Glutamatergic neuron (in vitro differentiated cells): ENCODE measurements around the gene KCNJ12. TPM values are rescaled to one million over a fixed set of nuclear protein-coding genes. Genes with fewer than 3 reads are reported as not detected.

Experiments used
- DNase-seq: peaks from one replicate; pipeline ENCODE4 v3.0.0; 2022
- H3K27ac Mint-ChIP-seq: one replicate; pipeline ENCODE4 v1.8.0; 2020; ENCODE audit warnings: mild to moderate bottlenecking, mixed read lengths, inconsistent platforms; ENCODE audit not compliant: unreplicated experiment
- H3K27me3 Mint-ChIP-seq: one replicate; pipeline ENCODE4 v1.8.0; 2020; ENCODE audit warnings: mild to moderate bottlenecking, moderate library complexity, mixed read lengths, inconsistent platforms; ENCODE audit not compliant: unreplicated experiment
- H3K36me3 Mint-ChIP-seq: one replicate; pipeline ENCODE4 v1.8.0; 2020; ENCODE audit warnings: mild to moderate bottlenecking, mixed read lengths, inconsistent platforms; ENCODE audit not compliant: unreplicated experiment
- H3K4me1 Mint-ChIP-seq: one replicate; pipeline ENCODE4 v1.8.0; 2020; ENCODE audit warnings: mild to moderate bottlenecking, low read depth, mixed read lengths, inconsistent platforms; ENCODE audit not compliant: unreplicated experiment
- H3K4me3 Mint-ChIP-seq: one replicate; pipeline ENCODE4 v1.8.0; 2020; ENCODE audit warnings: mild to moderate bottlenecking, mixed read lengths, inconsistent platforms; ENCODE audit not compliant: unreplicated experiment
- H3K9me3 Mint-ChIP-seq: one replicate; pipeline ENCODE4 v1.8.0; 2020; ENCODE audit warnings: mild to moderate bottlenecking, moderate library complexity, mixed read lengths, inconsistent platforms; ENCODE audit not compliant: unreplicated experiment
- CTCF ChIP-seq: fragments of 200-600 bp; sonication (generic); IDR thresholded peaks from one replicate; pipeline ENCODE4 v1.5.0; 2021; ENCODE audit not compliant: partially characterized antibody, unreplicated experiment
- total RNA-seq: library from RNA; stranded (reverse); fragmentation: NEBNext Ultra II Directional; extraction: Animal tissue kit (Norgen Biotek cat#: 25700); gene quantifications from one replicate; pipeline ENCODE4 v1.2.1, GENCODE V29; 2021; ENCODE audit not compliant: unreplicated experiment

The KCNJ12 gene
- total RNA-seq, 1 donor from 2014 or later, result 9.6 TPM

DNA sequence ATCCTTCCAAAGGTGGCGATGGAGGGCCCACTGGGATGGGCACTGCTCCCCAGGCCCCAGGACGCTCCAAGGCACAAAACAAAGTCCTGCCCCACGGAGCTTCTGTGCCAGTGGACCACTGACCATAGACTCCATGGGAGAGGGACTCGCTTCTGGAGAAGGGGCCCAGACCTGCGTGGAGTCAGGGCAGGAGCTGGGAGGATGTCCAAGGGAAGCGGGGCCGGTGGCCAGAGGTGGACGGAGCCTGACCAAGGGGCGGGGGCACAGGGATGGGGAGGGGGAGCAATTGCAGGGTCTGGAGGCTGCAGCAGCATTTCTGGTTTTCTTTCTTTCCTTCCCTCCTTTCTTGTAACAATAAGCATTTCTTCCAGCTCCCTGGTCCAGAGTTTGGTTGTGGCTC lies 14.1 kb downstream of the KCNJ12 start:
- Mint-ChIP-seq H3K4me1 (peaks cover 14% of the 10 kb centered on the region), H3K36me3 (no peaks in the 10 kb centered on the region), H3K27me3 (peaks cover 7% of the 10 kb centered on the region), H3K9me3 (peaks cover 2% of the 10 kb centered on the region), H3K4me3 (no peak overlapping the region), H3K27ac (no peak overlapping the region)
- DNase-seq, result no peak
- no peak for TF ChIP-seq CTCF

DNA sequence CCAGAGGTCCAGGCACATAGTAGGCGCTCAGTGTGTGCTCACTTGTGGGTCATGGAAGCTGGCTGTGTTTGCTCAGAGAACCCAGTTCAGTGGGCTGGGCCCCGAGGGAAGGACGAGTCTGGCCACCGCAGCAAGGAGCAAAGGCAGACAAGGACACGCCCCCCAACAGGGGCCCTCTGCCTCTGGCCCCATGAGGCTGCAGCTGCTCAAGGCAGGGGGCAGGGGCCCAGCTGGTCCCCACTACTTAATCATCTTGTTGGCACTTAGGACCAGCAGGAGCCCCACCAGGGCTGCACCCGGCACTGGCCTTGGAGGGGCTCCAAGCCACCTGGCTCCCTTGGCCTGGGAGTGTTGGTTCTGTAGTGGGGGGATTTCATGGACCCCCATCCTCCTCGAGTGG lies 16.1 kb downstream of the KCNJ12 start:
- Mint-ChIP-seq H3K36me3 (no peaks in the 10 kb centered on the region), H3K27me3 (peaks cover 7% of the 10 kb centered on the region), H3K4me1 (peaks cover 18% of the 10 kb centered on the region), H3K9me3 (peaks cover 4% of the 10 kb centered on the region), H3K27ac (no peak overlapping the region), H3K4me3 (no peak overlapping the region)
- TF ChIP-seq CTCF, result no peak
- DNase-seq, result no peak

DNA sequence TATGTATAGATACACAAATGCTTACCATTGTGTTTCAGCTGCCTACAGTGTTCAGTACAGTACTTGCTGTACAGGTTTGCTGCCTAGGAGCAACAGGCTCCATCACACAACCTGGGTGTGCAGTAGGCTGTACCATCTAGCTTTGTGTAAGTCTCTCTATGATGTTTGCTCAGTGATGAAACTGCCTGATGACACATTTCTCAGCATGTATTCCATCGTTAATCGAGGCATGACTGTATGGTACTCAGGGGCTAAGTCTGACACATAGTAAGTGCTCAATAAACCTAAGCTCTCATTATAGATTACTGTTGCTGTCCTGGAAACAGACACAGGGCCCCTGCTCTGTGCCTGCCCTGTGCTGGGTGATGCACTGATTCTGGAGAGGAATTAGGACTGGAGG lies 18.1 kb downstream of the KCNJ12 start:
- H3K4me3 Mint-ChIP-seq, result no peak overlapping the region
- H3K4me1 Mint-ChIP-seq, result peaks cover 19% of the 10 kb centered on the region
- no peak overlapping the region for H3K27ac Mint-ChIP-seq
- no peaks in the 10 kb centered on the region for H3K36me3 Mint-ChIP-seq
- no peak for TF ChIP-seq CTCF
- H3K9me3 Mint-ChIP-seq, result peaks cover 8% of the 10 kb centered on the region
- no peak for DNase-seq
- peaks cover 12% of the 10 kb centered on the region for H3K27me3 Mint-ChIP-seq

GRCh38 chr17:21395764-21396163 lies 19.6 kb downstream of the KCNJ12 start:
- peaks cover 6% of the 10 kb centered on the region for H3K9me3 Mint-ChIP-seq
- TF ChIP-seq CTCF, result no peak

DNA sequence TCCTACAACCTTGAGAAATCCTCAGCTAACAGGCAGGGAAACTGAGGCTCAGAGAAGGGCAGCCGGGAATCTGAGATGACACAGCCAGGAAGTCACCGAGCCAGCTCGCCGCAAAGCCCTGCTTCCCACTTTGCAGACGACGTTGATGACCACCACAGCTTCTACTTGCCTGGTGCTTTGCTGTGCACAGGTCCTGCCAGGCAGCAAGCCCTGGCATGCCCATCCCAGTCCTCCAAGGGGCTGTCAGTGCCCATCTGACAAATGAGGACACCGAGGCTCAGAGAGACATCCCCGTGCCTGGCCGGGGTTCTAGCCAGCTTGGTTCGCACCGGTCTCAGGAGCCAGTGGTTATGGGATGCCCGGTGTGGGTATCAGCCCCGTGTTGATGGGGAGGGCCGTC lies 20.1 kb downstream of the KCNJ12 start:
- Mint-ChIP-seq H3K36me3 (peaks cover 3% of the 10 kb centered on the region), H3K9me3 (peaks cover 6% of the 10 kb centered on the region), H3K27ac (no peak overlapping the region), H3K27me3 (peaks cover 13% of the 10 kb centered on the region), H3K4me3 (no peak overlapping the region), H3K4me1 (peaks cover 19% of the 10 kb centered on the region)
- no peak for TF ChIP-seq CTCF
- DNase-seq, result no peak

More at GRCh38 chr17:21395764-21396163, 19.6 kb downstream of the KCNJ12 start:
- DNase-seq, result no peak
- peaks cover 13% of the 10 kb centered on the region for H3K27me3 Mint-ChIP-seq
- no peak overlapping the region for H3K27ac Mint-ChIP-seq
- H3K36me3 Mint-ChIP-seq, result peaks cover 3% of the 10 kb centered on the region
- H3K4me3 Mint-ChIP-seq, result peak overlapping the region; percentile 49
- peaks cover 19% of the 10 kb centered on the region for H3K4me1 Mint-ChIP-seq
